NCI-H2196 (cell line): ENCODE measurements around the gene ADAM8.
"Not testable (repeated sequence)": the region's sequence is repeated elsewhere in the genome, so short reads cannot be mapped to it uniquely, and the experiment has no call there.

Source experiments
- DNase-seq: peaks from one replicate; lab custom pipeline; 2025; ENCODE audit not compliant: unreplicated experiment; lab: John Stamatoyannopoulos, UW

The ADAM8 gene

DNA sequence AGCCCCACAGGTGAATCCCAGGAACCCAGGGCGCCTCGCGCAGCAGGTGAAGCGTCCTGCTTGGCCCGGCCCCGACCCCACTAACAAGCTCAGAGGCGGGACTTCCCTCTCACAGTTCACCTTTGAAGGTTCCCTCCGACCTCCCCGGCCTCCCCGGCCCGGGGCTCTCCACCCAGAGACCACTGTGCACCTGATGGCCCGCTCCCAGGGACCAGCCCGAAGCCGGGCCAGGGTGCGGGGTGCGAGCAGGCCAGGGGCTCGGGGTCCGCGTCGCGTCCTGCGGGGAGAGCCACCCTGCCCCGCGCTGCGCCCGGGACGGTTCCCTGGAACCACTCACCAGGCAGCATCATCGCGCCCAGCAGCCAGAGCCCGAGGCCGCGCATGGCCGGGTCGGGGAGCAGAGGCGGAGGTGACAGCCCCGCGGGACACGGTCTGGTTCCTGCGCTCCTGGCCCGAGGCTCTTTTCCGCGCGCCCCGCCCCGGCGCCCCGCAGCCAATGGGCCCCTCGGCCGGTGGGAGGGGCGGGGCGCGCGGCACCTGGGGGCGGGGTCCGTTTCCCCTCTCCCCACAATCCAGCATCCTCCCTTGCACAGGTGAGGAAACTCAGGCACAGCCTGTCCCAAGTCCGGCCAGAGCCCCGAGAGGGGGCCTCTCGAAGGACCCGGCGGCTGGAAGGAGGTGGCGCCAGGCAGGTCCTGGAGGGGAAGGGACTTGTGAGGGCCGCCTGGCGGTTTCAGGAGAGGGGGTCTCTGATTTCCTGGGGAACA lies at the start of gene ADAM8:
ADAM8 (minus strand) TSS at position 434 of the 767 bp plus-strand sequence; CDS start at position 383, 51 bp downstream.
- no peak for DNase-seq

DNA sequence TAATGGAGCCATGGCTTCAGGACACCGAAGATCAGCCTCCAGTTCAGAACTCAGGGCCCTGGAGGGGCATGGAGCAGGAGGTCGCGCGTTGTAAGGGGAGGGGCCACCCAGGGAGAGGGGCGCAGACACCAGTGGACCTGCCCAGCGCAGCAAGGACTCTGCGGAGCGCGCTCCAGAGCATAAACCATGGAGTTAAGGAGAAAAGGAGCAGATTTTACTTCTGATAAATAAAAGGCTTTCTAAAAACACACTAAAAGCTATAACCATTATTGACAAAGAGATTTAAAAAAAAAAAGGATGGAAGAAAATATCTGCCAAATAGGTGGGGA lies 49.5 kb upstream of the ADAM8 start:
- DNase-seq, result no peak

DNA sequence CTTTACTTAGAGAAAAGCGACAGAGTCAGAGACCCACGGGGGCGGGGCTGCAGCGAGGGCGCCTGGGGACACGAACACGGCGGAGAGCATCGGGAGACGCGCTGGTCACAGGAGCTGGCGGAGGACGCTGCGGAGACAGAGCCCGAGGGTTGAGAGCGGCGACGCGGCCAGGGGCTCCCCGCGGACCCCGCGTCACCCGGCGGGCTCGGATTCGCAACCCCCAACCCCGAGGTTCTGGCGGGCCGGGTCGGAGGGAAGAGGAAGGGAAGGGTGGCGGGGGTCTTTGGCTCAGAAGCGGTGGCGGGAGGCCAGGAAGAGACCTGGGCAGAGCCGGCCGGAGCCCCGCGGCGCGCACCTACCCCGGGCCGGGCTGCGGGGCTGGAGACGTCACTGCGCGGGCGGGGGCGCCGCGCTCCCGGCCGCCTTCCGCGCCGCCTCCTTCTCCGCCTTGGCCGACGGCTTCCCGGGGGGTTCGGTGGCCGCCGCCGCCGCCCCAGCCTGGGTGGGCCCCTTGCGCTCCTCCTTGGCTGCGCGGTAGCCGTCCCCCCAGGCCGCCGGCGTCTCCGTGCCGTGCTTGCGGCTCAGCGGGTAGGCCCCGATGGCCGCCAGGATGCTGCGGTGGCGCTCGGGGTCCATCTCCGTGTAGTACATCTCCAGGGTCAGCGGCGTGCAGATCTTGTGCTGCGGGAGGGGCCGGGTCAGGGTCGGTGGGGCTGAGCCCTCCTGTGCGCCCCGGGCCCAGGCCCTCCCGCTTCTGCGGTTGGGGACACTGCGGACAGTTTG lies 49.0 kb upstream of the ADAM8 start:
- DNase-seq, result peak; percentile 3

DNA sequence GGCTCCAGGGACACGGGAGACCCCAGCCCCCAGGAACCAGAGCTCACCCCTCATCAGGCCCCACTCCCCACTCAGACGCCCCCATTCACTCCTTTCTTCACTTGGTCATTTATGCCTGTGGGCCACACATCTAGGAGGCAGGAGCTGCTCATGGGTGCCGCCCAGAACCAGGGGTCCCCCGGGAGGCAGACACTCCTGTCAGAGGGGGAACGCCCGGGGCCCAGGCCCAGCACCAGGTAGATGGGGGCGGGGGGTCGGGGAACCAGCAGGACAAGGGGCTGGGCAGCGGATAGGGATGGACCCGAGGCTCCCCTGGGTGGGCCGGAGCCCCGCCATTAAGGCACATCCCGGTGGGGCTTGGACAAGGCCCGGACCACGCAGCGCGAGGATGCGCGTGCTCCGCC lies 48.2 kb upstream of the ADAM8 start:
- DNase-seq, result no peak

DNA sequence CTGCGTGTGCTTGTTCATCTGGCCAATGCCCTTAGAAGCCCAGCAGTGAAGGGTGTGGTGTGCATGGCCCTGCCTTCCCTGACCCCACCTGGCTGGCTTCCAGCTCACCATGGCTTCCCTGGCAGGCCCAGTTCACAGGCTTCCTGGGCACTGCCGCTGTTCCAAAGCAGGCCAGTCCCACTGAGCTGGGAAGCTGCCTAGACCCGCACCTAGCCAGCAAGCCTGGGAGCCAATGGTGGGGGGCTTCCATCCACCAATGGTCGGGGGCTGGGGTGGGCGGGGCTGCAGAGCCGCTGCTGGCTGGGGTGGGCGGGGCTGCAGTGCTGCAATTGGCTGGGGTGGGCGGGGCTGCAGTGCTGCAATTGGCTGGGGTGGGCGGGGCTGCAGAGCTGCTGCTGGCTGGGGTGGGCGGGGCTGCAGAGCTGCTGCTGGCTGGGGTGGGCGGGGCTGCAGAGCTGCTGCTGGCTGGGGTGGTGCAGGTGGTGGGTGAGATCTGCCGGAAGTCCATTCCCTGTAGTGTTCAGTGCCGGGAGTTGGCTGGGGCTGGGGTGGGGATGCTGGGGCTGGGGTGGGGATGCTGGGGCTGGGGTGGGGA lies 47.6 kb upstream of the ADAM8 start:
- peak; percentile 69 for DNase-seq

DNA sequence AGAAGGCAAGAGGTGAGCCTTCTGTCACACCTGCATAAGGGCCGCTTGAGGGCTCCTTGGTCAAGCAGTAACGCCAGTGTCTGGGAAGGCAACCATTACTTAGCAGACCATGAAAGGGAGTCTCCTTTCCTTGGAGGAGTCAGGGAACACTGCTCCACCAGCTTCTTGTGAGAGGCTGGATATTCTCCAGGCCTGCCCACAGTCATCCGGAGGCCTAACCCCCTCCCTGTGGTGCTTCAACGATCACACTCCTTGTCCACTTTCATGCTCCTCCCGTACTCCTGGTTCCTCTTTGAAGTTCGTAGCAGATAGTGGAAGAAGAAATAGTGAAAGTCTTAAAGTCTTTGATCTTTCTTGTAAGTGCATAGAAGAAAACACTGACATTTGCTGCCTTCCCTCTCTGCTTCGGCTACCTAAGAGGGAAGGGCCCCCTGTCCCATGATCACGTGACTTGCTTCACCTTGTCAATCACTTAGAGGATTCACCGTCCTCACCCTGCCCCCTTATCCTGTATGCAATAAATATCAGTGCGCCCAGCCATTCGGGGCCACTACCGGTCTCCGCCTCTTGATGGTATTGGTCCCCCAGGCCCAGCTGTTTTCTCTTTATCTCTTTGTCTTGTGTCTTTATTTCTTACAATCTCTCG lies 45.5 kb upstream of the ADAM8 start:
- DNase-seq, result not testable (repeated sequence)

DNA sequence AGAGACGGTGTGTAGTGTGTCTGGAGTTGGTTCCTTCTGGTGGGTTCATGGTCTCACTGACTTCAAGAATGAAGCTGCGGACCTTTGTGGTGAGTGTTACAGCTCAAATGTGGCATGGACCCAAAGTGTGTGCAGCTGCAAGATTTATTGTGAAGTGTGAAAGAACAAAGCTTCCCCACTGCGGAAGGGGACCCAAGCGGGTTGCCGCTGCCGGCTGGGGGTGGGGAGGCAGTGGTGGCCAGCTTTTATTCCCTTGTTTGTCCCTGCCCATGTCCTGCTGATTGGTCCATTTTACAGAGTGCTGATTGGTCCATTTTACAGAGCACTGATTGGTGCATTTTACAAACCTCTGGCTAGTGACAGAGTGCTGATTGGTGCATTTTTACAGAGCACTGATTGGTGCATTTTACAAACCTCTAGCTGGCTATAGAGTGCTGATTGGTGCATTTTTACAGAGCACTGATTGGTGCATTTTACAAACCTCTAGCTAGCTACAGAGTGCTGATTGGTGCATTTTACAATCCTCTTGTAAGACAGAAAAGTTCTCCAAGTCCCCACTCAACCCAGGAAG lies 44.3 kb upstream of the ADAM8 start:
- DNase-seq, result not testable (repeated sequence)

DNA sequence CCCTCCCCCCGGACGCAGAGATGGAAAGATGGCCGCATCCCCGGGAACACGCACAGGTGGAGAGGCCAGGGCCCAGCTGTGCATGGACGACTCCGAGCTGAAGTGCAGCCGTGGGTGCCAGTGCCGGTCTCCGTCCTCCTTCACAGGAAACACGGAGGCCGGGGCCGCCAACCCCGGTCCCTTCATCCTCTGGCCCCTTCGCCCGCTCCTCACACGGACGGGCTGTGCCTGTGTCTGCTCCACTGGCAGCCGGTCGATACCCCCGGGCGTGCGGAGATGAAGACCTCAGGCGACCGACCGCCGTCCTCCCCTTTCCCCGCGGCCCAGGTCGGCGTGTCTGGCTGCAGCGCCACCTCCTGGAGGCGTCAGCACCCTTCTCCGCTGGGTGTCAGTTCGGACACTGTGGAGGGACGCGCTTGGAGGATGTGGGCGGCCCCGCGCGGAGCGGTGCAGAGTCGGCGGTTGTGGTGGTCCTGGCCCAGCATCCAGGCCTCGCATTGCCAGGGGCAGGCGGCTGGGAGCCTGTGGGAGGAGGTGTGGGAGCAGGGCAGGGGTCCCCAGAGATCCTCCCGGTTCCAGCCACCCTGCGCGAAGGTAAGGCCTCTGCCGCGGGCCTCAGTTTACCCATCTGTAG lies 41.9 kb upstream of the ADAM8 start:
- peak; percentile 64 for DNase-seq

DNA sequence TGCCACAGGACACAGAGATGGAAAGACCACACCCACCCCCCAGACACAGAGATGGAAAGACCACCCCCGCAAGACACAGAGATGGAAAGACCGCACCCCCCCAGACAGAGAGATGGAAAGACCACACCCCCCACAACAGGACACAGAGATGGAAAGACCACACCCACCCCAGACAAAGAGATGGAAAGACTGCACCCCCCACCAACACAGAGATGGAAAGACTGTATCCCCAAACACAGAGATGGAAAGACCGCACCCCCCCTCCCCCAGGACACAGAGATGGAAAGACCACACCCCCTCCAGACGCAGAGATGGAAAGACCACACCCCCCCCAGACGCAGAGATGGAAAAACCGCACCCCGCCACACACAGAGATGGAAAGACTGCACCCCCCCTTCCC lies 40.1 kb upstream of the ADAM8 start:
- no peak for DNase-seq

DNA sequence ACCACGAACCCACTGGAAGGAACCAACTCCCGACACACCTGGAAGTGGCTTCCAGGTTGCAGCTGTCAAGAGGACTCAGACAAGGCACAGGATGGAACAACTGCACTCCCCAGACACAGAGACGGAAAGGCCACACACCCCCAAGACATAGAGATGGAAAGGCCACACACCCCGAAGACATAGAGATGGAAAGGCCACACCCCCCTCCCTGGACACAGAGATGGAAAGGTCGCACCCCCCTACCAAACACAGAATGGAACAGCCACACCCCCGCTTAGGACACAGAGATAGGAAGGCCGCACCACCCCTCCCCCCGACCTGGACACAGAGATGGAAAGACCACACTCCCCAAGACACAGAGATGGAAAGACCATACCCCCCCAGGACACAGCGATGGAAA lies 39.6 kb upstream of the ADAM8 start:
- no peak for DNase-seq

DNA sequence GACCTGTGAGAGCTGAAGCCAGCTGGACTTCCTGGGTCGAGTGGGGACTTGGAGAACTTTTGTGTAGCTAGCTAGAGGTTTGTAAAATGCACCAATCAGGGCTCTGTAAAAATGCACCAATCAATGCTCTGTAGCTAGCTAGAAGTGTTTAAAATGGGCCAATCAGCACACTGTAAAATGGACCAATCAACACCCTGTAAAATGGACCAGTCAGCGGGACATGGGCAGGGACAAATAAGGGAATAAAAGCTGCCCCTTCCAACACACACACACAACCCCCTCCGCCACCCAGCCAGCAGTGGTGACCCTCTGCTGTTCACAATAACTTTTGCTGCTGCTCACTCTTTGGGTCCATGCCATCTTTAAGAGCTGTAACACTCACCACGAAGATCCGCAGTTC lies 39.2 kb upstream of the ADAM8 start:
- DNase-seq, result peak; percentile 1

DNA sequence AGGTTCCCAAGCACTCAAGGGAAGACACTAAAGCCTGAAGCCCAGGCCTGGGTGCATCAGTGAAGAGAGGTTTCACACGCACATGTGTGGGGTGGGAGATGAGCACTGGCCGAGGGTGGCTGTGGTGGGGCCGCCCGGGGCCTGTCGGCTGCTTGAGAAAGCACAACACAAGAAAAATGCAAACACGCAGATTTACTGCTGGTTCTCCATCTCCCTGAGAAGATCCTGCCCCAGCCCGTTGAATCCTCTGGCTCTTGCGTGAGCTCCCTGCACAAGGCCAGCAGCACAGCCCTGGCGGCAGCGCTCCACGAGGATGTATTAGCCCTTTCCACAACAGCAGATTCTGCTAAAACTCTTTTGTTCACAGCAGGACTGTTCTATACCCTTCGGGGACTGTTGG lies 38.2 kb upstream of the ADAM8 start:
- DNase-seq, result no peak

DNA sequence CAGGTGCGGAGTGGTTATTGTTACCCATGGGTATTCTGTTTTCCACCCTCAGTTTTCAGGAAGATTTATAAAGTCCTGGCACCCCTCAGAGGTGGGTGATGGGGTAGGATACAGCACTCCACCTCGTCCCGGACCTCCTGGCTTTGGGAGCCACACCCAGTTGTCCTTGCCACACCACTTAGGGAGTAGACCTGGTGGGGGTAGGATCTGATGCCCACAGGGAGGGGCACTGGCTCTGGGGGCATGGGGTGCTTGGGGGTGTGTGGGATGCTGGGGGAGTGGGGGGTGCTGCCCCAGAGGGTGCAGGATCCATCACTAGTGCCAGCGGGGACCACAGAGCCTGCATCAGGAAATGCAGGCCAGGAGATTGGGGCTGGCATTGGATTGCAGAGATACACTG lies 36.5 kb upstream of the ADAM8 start:
- no peak for DNase-seq

DNA sequence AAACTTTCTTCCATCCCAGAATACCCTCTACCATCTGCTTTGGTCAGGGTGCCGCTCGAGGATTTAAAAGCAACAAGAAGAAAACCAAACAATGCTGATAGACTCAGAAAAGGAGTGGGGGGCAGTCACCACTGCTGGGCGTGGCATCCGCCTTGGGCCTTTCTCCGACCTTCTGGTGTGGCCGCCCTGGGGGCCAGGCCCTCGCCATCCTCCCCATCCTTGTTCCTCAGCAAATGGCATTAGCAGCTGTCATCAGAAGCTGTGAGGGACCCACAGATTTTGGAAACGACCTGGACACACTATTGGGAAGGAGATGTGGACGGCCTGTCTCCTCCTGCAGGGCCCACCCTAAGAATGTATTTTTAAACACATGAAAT lies 36.1 kb upstream of the ADAM8 start:
- no peak for DNase-seq

DNA sequence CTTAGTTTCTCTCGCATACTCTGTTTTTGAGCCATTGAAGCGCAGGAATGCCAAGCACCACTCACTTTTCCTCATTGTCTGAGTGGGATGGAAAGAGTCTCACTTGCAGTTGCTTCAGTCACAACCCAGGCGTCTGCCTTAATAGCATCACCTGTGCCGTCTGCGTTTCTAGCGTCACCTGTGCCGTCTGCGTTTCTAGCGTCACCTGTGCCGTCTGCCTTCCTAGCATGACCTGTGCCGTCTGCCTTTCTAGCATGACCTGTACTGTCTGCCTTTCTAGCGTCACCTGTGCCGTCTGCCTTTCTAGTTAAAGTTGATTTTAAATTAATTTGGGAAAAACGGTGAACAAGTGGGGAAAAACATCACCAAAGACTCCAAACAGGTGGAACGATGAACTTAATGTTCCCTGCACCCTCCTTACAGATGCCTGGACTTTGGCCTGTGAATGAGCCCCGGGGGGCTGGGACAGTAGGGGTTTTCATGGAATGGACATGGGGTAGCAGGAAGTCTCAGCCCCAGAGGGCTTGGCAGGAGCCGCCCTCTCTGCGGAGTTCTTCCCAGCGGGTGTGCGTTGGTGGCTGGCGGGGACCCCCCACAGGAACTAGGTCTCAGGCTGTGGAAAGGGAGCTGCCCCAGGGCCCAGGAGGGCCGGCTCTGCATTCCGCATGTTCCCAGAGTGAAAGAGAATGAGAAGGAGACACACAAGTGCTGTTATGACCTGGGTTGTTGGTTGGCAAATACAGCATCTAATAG lies 35.5 kb upstream of the ADAM8 start:
- DNase-seq, result no peak

DNA sequence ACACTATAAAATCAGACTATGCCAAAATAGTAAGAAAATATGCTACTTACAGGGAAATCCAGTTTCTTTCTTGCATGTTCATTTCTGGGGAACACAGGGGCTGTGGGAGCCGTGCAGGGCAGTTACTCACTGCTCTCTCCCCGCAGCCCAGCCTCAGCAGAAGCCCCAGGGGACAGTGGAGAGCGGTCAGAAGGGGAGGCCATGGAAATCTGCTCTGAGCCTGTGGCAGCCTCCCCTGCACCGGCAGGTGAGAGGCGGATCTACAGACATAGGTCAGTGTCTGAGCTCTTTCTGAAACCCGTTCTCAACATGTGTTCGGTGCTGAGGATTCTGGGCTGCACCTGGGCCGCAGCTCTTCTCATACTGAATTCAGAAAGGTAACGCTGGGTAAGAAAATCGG lies 34.9 kb upstream of the ADAM8 start:
- no peak for DNase-seq

DNA sequence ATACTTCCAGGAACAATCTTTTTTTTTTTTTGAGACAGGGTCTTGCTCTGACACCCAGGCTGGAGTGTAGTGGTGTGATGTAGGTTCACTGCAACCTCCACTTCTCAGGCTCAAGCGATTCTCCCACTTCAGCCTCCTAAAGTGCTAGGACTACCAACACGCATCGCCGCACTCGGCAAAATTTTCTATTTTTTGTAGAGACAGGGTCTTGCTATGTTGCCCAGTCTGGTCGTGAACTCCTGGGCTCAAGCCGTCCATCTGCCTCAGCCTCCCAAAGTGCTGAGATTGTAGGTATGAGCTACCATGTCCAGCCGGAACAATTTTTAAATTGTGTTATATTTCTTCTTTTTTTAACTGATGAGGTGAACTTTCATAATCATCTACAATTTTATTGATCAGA lies 34.1 kb upstream of the ADAM8 start:
- no peak for DNase-seq

DNA sequence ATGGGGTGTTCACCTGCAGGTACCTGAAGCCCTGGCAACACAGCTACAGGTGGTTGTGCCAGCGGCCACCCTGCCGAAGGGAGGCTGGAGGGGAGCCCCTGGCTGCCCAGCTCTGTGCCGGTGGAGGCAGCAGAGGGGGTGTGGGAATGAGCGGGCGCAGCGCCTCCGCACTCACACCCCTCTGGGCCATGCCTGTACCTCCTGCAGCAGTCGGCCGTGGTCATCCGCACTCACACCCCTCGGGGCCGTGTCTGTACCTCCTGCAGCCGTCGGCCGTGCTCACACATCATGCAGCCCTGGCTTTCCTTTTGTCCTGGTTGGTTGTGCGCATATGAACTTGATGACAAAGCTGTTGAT lies 33.7 kb upstream of the ADAM8 start:
- no peak for DNase-seq

DNA sequence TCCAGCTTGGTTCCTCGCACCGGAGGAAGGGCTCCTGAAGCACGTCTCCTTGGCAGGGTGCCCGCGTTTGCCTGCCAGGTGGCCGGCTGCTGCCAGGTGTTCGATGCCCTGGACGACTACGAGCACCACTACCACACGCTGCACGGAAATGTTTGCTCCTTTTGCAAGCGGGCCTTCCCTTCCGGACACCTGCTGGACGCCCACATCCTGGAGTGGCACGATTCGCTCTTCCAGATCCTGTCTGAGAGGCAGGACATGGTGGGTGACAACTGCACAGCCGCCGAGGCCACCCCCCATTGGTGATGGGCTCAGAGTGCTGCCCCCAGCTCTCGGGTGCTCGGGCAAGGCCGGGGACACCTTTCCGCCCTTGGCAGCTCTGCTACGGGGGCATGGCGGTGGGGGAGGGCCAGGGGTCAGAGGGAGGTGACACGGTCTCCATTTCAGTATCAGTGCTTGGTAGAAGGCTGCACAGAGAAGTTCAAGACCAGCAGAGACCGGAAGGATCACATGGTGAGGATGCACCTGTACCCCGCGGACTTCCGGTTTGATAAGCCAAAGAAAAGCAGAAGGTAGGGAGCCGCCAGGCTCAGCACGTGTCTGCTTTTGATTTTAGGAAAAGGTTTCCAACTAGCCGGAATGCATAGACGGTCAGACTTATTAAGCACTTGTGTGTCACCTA lies 33.2 kb upstream of the ADAM8 start:
- DNase-seq, result peak; percentile 58
